HL-60 (cell line): ENCODE results near the gene RIMKLA.

ENCODE experiments used
- DNase-seq, 2 experiments: peaks; one replicate each; pipeline ENCODE4 v3.0.0-alpha.2; 2010 to 2020; ENCODE audit warnings: low read depth in 1 of 2, low spot score in 1 of 2
- H3K27ac ChIP-seq: fragments of 250-450 bp; sonication (Bioruptor Pico); replicated peaks from 2 replicates; pipeline ENCODE4 v1.5.1; 2020; ENCODE audit warnings: mild to moderate bottlenecking, moderate library complexity
- H3K27me3 ChIP-seq: fragments of 250-450 bp; sonication (Bioruptor Pico); 2 replicates; pipeline ENCODE4 v1.5.1; 2021; ENCODE audit warnings: mild to moderate bottlenecking, moderate library complexity; ENCODE audit not compliant: insufficient read depth, poor library complexity, severe bottlenecking
- H3K4me3 ChIP-seq: replicated peaks from 2 replicates; pipeline ENCODE4 v1.5.1; 2011; ENCODE audit warnings: mild to moderate bottlenecking, control low read depth, low read length; ENCODE audit not compliant: insufficient read depth
- CTCF ChIP-seq: IDR thresholded peaks from one replicate; pipeline ENCODE4 v1.5.1; 2011; ENCODE audit warnings: low read length, control low read depth, inconsistent platforms; ENCODE audit not compliant: insufficient read depth
- GABPA ChIP-seq: IDR thresholded peaks from 2 replicates; pipeline ENCODE4 v1.6.1; 2012; ENCODE audit warnings: low read depth
- POLR2AphosphoS5 ChIP-seq: IDR thresholded peaks from 2 replicates; pipeline ENCODE4 v1.6.1; 2012; ENCODE audit warnings: low read depth
- REST ChIP-seq: IDR thresholded peaks from 2 replicates; pipeline ENCODE4 v1.6.1; 2012; ENCODE audit warnings: low read depth; ENCODE audit not compliant: insufficient replicate concordance
- SPI1 ChIP-seq: IDR thresholded peaks from 2 replicates; pipeline ENCODE4 v1.6.1; 2012; ENCODE audit warnings: low read depth, mild to moderate bottlenecking, borderline replicate concordance

RIMKLA gene

GRCh38 chr1:42392255-42392654 is 11.7 kb downstream of the RIMKLA start:
- no peak for DNase-seq

GRCh38 chr1:42392967-42393848 is 12.6 kb downstream of the RIMKLA start:
- no peak overlapping the region for H3K4me3 ChIP-seq
- DNase-seq = no peak
- TF ChIP-seq GABPA = no peak
- no peak for TF ChIP-seq CTCF
- no peak for TF ChIP-seq SPI1
- TF ChIP-seq REST = no peak
- TF ChIP-seq POLR2AphosphoS5 = no peak
- no peak overlapping the region for H3K27ac ChIP-seq
- peaks cover 2% of the 10 kb centered on the region for H3K27me3 ChIP-seq

More at GRCh38 chr1:42392255-42392654, 11.7 kb downstream of the RIMKLA start:
- H3K27ac ChIP-seq = no peak overlapping the region
- peaks cover 2% of the 10 kb centered on the region for H3K27me3 ChIP-seq
- no peak overlapping the region for H3K4me3 ChIP-seq
- no peak for TF ChIP-seq REST

- Histone ChIP-seq H3K27me3 (peaks cover 2% of the 10 kb centered on the region), H3K4me3 (no peak overlapping the region), H3K27ac (no peak overlapping the region)
- DNase-seq = no peak
- TF ChIP-seq SPI1 (no peak), GABPA (no peak), POLR2AphosphoS5 (no peak), CTCF (no peak), REST (no peak)
Measured at GRCh38 chr1:42399315-42400100, 18.9 kb downstream of the RIMKLA start.
